Occipital lobe (tissue), 2 donors: ENCODE results near the gene EID2. TPM values are rescaled to one million over a fixed set of nuclear protein-coding genes. Genes with fewer than 3 reads are reported as not detected.

Source experiments
- DNase-seq: peaks from one replicate; lab custom pipeline; 2025; lab: John Stamatoyannopoulos, UW
- total RNA-seq: library from RNA; depleted of rRNA; stranded (reverse); fragments of >200 nt; gene quantifications from one replicate; pipeline ENCODE4 v1.2.3, GENCODE V29; 2014

EID2 gene
- total RNA-seq, 1 donor from 2014 or later = 26.4 TPM

DNA sequence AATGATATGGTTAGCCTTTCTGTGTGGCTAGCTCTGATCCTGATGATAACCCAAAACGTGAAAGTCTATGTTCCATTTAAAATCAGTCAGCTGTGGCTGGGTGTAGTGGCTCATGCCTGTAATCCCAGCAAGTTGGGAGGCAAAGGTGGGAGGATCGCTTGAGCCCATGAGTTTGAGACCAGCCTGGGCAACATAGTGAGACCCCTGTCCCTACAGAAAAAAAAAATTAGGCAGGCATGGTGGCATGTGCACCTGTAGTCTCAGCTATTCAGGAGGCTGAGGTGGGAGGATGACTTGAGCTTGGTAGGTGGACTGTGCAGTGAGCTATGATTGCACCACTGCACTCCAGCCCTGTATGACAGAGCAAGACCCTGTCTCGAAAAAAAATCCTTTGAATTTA, 6.2 kb downstream of the EID2 start:
- no peak for DNase-seq

DNA sequence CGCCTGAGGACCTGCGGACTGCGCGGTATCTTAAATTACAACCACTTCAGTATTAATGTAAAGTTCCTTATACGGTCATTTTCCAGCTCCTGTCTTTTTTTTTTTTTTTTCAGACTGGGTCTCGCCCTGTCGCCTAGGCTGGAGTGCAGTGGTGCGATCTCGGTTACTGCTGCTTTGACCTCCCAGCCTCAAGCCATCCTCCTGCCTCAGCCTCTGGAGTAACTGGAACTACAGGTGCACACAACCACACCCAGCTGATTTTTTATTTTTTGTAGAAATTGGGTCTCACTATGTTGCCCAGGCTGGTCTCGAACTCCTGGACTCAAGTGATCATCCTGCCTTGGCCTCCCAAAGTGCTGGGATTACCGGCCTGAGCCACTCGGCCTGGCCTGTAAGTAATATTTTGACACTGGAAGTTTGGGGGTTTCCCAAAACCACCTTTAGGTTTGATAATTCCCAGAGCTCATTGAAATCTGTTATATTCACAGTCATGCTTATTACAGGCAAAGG, 6.9 kb downstream of the EID2 start:
- DNase-seq = no peak

DNA sequence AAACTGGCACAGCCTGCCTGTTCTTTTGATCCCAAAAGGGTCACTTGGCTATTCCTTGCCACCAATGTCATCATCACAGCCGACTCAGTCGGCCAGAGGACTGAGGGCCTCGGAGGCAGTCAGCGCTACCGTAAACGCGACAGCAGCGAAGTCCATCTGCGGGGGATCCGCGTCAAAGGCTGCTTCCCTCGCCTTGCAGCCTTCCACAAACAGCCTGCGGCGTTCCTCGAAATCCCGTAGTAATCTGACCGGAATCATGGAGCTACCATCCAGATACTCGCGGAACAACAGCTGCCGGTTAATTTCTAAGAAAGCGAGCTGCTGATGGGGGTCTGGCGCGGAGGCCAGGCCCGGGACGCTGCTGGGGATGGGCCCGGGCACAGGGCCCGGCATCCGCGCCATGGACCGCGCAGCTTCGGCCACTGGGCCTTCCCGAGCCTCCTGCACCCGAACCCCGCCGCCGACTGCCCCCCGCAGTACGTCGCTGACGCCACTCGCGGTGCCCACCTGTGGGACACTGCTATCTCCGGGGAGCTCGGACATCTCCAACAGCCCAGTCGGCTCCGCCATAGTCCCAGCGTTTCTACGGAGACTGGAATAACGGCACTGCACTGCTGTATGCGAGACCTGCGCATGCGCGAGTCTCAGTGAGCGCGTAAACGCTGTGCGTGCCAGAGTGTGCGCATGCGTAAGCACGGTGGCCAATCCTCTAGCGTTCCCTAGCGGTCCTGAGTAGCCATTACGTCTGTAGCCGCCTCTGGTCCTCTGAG, 7.5 kb downstream of the EID2 start, which contains the start of gene EID2B:
TSS of gene EID2B (minus strand) at position 620 of the 770 bp plus-strand sequence. CDS start at position 570, 50 bp downstream.
- peak; percentile 79 for DNase-seq

DNA sequence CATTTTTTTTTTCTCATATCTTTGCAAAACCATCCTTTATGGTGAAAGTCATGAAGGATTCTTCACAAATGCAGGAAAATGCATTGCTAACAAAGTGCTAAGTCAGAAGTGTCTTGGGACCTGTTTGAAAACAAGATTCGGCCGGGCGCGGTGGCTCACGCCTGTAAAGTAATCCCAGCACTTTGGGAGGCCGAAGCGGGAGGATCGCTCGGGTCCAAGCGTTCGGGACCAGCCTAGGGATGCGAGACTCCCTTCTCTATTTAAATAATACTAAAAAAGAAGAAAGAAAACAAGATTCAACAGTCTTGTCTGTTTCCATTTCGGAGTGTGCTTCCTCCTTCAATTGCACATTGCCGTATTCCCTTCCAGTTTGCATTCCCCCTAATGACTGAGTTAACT, 8.1 kb downstream of the EID2 start:
- no peak for DNase-seq

DNA sequence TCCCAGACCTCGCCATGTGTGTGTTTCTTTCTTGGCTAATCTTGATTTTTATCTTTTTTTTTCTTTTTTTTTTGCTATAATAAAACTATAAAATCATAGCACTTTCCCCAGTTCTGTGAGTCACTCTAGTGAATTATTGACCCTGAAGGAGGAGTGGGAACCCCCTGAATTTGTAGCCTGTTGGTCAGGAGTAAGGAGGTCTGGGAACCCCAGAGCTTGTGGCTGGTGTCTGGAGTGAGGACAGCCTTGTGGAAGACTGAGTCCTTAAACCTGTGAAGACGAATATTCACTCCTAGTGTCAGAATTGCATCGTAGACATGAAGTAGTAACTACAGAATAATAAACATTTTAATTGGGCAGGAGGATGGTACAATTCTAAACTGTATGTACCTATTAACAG, 14.8 kb downstream of the EID2 start:
- no peak for DNase-seq

DNA sequence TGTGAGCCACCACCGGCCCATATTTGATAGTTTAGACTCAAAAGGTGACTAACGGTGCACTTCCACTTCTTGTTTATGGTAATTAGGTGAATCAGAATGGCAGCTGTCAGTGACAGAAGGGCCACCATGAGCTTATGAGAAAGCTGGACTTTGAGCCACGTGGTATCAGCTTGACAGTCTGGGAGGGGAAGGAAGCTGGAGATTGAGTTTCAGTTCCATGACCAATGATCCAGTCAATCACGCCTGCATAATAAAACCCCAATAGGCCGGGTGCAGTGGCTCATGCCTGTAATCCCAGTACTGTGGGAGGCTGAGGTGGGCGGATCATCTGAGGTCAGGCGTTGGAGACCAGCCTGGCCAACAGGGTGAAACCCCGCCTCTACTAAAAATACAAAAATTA, 15.5 kb downstream of the EID2 start:
- no peak for DNase-seq

DNA sequence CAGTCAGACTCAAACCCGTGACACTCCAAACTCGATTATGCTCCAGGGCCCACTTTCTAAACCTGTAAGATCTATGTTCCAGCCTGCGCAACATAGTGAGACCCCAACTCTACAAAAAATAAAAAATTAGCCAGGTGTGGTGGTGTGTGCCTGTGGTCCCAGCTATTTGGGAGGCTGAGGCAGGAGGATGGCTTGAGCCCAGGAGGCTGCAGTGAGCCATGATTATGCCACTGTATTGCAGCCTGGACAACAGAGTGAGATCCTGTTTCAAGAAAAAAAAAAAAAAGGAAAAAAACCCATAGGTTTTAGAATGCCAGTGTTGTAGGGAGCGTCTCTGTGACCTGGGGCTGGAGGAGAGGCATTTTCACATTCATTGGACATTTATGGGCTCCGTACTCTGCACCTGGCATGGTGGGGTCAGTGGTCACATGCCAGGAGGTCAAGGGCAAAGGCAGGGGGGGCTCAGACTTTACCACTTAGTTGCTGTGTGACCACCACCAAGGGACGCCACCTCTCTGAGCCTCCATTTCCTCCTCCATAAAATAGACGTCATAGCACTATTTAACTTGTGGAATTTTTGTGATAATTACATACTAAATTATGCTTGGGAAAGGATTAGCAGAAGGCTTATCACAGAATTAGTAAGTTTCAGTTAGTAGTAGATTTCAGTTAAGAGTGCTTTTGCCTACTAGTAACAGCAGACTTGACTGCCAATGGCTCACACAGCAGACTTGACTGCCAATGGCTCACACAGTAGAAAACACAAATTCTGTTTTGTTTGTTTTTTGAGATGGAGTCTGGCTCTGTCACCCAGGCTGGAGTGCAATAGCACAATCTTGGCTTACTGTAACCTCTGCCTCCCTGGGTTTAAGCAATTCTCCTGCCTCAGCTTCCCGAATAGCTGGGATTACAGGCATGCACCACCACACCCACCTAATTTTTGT, 19.1 kb downstream of the EID2 start:
- no peak for DNase-seq

DNA sequence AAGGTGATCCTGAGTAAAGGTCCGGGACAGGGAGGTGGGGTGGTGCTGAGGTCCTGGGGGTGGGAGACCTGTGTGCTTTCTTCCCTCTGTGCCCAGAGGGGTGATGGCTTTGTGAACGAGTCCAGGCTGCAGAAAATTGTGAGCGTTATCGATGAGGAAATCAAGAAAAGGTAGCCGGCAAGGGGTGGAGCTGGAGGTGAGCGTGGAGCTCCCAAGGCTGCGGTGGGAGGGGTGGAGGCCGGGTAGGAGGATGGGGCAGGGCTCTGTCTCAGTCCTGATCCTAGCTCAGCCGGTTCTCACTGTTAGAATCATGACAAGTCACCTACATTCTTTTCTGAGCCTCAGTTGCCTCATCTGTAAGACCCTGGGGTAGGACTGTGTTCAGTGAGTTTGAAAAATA, 21.0 kb downstream of the EID2 start:
- no peak for DNase-seq

DNA sequence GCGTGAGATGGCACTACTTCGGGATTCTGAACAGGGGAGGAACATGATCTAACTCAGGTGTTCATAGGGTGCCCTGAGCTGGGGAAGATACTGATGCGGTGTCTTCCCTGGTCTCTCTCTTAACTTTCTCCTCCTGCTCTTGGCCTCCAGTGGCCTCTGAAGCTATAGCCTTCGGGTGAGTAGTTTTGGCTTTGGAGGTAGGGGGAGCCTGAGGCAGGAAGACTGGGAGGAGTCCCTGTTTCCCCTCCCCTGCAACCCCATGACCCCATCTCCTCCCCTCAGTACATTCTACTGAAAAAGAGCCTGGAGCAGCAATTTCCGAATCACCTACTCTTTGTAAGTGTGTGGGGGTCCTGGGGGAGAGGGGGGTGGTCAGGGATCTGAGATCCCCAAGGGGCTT, 21.5 kb downstream of the EID2 start:
- no peak for DNase-seq

DNA sequence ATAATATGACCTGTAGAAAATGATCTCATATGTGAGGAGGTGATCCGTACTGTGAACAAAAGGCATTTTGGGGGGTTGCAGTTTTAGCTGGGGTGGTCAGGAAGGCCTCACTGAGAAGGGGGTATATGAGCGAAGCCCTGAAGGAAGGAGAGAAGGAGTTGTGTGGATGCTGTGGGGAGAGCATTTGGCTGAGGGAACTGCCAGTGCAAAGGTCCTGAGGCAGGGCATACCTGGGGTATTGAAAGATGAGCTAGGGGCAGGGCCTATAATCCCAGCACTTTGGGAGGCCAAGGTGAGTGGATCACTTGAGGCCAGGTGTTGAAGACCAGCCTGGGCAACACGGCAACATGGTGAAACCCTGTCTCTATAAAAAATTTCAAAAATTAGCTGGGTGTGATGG, 22.5 kb downstream of the EID2 start:
- DNase-seq = no peak

DNA sequence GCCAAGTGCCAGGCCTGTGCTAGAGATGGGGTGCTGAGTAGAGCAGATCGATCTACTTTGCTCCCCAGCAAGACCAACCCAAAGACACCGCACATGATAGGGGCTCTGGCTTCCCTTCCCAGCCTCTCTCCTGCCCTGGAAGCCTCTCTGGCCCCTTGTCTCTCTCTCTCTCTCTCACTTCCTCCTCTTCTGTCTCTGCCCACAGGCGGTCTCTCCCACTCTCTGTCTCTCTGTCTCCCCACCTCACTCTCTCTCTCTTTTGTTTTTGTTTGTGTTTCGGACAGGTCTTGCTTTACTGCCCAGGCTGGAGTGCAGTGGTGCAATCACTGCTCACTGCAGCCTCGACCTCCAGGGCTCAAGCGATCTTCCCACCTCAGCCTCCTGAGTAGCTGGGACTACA, 23.7 kb downstream of the EID2 start:
- no peak for DNase-seq

DNA sequence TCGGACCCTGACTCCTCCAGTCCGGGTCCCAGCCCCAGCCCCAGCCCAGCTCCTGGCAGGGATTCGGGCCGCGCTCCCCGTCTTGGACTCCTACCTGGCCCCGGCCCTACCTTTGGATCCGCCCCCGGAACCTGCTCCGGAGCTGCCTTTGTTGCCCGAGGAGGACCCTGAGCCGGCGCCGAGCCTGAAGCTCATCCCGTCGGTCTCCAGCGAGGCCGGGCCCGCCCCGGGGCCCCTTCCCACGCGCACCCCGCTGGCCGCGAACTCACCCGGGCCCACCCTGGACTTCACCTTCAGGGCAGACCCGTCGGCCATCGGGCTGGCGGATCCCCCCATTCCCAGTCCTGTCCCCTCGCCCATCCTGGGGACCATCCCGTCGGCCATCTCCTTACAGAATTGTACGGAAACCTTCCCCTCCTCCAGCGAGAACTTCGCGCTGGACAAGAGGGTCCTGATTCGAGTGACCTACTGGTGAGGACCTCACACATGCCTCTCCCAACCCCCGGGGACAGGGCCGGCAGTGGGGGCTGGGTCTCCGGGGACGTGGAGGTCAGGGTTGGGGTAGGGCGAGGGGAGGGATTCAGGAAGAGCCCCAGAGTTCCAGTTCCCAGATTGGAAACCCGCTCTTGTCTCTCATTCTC, 24.3 kb downstream of the EID2 start:
- DNase-seq = no peak

DNA sequence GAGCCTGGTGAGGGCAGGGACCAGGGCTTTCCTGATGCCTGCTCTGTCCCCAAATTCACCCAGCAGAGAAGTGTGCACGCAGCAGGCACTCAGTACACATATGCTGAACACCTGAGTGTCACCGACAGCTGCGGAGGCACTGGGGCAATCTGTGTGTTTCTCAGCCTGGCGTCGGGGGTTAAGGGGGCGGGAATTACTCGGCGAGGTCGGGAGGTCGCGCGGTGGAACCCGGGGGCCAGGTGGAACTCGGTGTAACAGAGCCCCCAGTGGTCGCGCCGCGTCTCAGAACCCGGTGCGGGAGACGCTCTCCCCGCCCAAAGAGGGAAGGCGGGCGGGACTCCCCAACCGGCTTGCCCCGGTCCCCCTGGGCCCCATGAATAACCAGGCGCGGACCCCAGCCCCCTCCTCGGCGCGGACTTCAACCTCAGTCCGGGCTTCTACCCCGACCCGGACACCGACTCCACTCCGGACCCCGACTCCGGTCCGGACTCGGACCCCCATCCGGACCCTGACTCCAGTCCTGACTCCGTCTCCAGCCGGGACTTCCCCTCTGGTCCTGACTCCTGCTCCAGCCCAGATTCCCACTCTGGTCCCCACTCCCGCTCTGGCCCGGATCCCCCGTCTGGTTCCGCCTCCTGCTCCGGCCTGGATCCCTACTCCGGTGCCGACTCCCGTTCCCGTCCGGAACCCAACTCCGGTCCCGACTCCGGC, 25.0 kb downstream of the EID2 start, which contains the start of gene SELENOV:
TSS of gene SELENOV (plus strand) at position 300 of the 711 bp plus-strand sequence. CDS start at position 374, 74 bp downstream.
- no peak for DNase-seq

DNA sequence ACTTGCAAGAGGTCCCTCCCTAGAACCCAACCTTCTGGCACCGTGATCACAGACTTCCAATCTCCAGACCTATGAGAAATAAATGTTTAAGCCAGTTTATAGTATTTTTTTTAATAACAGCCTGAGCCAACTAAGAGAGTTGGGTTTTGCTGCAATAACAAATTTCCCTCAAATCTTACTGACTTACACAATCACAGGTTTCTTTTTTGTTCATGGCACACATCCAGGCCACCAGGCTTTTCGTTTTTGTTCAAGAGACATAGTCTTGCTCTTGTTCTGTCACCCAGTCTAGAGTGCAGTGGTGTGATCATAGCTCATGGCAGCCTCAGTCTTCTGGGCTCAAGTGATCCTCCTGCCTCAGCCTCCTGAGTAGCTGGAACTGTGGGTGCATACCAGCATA, 27.0 kb downstream of the EID2 start:
- DNase-seq = no peak

DNA sequence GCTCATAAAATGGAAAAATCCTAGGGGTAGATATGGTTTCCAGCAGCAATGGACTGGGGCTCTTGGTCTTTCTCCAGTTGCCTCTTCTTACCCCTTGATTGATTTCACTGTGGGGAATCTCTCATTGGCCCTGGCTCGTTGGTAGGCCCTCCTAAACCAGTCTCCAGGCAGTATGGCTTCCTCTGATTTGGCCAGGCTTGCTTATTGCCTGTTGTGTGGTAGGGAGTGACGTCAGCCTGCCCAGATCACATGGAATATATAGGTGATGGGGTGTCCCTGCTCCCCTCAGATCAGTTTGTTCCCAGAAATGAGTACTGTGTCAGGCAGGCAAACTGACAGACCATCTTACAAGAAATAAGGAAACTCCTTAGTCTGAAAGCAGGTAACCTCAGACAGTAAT, 30.7 kb downstream of the EID2 start:
- DNase-seq = no peak

DNA sequence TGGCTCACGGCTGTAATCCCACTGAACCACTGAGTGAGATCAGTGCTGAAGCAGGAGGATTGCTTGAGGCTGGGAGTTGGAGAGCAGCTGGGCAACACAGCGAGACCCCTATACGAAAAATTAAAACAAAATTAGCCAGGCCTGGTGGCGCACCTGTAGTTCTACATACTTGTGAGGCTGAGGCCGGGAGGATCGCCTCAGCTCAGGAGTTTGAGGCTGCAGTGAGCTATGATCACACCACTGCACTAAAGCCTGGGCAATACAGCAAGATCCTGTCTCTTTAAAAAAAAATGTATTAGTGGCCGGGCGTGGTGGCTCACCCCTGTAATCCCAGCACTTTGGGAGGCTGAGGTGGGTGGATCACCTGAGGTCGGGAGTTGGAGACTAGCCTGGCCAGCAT, 31.3 kb downstream of the EID2 start:
- DNase-seq = no peak

DNA sequence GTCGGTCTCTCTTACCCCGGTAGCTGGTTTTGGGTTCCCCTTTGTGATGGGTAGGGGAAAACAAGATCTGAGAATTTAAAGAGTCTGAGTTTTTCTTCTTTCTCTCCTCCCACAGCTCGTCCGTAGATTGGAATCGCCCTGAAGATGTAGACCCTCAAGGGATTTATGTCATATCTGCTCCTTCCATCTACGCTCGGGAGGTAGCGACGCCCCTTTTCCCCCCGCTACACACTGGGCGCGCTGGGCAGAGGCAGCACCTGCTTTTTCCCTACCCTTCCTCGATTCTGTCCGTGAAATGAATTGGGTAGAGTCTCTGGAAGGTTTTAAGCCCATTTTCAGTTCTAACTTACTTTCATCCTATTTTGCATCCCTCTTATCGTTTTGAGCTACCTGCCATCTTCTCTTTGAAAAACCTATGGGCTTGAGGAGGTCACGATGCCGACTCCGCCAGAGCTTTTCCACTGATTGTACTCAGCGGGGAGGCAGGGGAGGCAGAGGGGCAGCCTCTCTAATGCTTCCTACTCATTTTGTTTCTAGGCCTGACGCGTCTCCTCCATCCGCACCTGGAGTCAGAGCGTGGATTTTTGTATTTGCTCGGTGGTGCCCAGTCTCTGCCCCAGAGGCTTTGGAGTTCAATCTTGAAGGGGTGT, 32.1 kb downstream of the EID2 start:
- no peak for DNase-seq

DNA sequence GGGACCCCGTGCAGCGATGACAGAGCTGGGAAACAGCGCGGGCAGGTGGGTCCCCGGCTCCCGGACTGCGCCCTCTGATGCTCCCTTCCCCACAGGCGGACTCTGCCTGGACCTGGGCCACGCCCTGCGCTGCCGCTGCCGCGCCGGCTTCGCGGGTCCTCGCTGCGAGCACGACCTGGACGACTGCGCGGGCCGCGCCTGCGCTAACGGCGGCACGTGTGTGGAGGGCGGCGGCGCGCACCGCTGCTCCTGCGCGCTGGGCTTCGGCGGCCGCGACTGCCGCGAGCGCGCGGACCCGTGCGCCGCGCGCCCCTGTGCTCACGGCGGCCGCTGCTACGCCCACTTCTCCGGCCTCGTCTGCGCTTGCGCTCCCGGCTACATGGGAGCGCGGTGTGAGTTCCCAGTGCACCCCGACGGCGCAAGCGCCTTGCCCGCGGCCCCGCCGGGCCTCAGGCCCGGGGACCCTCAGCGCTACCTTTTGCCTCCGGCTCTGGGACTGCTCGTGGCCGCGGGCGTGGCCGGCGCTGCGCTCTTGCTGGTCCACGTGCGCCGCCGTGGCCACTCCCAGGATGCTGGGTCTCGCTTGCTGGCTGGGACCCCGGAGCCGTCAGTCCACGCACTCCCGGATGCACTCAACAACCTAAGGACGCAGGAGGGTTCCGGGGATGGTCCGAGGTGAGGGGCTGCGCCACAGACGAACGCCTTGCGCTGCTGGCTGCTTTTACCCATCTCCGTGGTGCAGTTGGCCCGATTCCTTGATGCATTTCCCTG, 32.8 kb downstream of the EID2 start:
- DNase-seq = peak; percentile 30

DNA sequence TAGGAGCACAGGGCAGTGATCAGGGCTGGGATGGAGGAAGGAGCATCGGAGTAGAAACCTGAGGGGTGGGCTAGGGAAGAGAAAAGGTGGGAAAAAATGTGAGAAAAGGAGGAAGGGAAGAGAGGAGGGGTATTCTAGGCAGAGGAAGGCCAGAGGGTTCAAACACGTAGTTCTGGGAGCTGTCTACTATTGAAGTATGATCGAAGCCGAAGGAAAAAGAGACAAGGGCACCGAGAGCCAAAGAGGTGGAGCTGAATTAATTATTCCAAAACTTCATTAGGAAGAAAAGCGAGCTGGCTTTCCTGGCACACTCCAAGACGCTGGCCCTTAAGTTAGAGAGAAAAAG, 33.4 kb downstream of the EID2 start:
- no peak for DNase-seq
